Activated T-cell treated with anti-CD3 and anti-CD28 coated beads for 48 hours (primary cell): ENCODE data around the gene PSMB10.
"Not testable (repeated sequence)": the region's sequence is repeated elsewhere in the genome, so short reads cannot be mapped to it uniquely, and the experiment has no call there.

ENCODE experiments used
- DNase-seq: peaks from one replicate; pipeline ENCODE4 v3.0.0-alpha.2; 2020; ENCODE audit warnings: low read depth

Gene PSMB10

GRCh38 chr16:67942200-67942509 lies 5.5 kb upstream of the PSMB10 start:
- DNase-seq = peak; percentile 30

- no peak for DNase-seq
Observed at GRCh38 chr16:67941469-67942199, 5.0 kb upstream of the PSMB10 start.

- no peak for DNase-seq
Observed at GRCh38 chr16:67940446-67941089, 3.9 kb upstream of the PSMB10 start.

GRCh38 chr16:67939507-67940445 lies 3.1 kb upstream of the PSMB10 start:
- peak; percentile 49 for DNase-seq

- DNase-seq = not testable (repeated sequence)
Observed at GRCh38 chr16:67937713-67938112, 1.1 kb upstream of the PSMB10 start.

- DNase-seq = no peak
Observed at GRCh38 chr16:67936880-67937605, 393 bp upstream of the PSMB10 start.

GRCh38 chr16:67935402-67936123 lies 1.1 kb downstream of the PSMB10 start:
- DNase-seq = peak; percentile 95

GRCh38 chr16:67935101-67935401 lies 1.6 kb downstream of the PSMB10 start:
- no peak for DNase-seq

GRCh38 chr16:67934306-67935100 lies 2.1 kb downstream of the PSMB10 start:
- no peak for DNase-seq

- DNase-seq = no peak
Observed at GRCh38 chr16:67933805-67934204, 2.8 kb downstream of the PSMB10 start.

GRCh38 chr16:67932462-67932840 lies 4.2 kb downstream of the PSMB10 start:
- no peak for DNase-seq

GRCh38 chr16:67931712-67932461 lies 4.8 kb downstream of the PSMB10 start, which contains the start of gene CTRL:
TSS of gene CTRL (minus strand) at chr16:67931862. CDS start at chr16:67931852, 10 bp downstream.
- DNase-seq = no peak

GRCh38 chr16:67930678-67931211 lies 5.9 kb downstream of the PSMB10 start:
- DNase-seq = no peak

- DNase-seq = no peak
Observed at GRCh38 chr16:67930191-67930590, 6.5 kb downstream of the PSMB10 start.

- DNase-seq = peak; percentile 74
Observed at GRCh38 chr16:67928561-67929364, 7.9 kb downstream of the PSMB10 start.

- no peak for DNase-seq
Observed at GRCh38 chr16:67928147-67928546, 8.5 kb downstream of the PSMB10 start.

- DNase-seq = no peak
Observed at GRCh38 chr16:67927131-67927941, 9.3 kb downstream of the PSMB10 start.

- DNase-seq = no peak
Observed at GRCh38 chr16:67926181-67926750, 10.4 kb downstream of the PSMB10 start.
